Gastroesophageal sphincter (tissue), 3 donors: ENCODE data around the gene PKIB.

Source experiments
- CTCF ChIP-seq, 4 experiments: fragments of 200-600 bp in 2 of 4; fragments of 450-650 bp in 2 of 4; sonication (generic) in 1 of 4; IDR thresholded peaks; one replicate each; pipeline ENCODE4 v1.5.1; 2017 to 2019; ENCODE audit warnings: antibody characterized with exemption in 4 of 4, mild to moderate bottlenecking in 2 of 4, moderate library complexity in 2 of 4
- POLR2A ChIP-seq, 2 donors: fragments of 450-650 bp; IDR thresholded peaks; one replicate each; pipeline ENCODE4 v1.6.1; 2017; ENCODE audit warnings: antibody characterized with exemption in 2 of 2, mild to moderate bottlenecking in 2 of 2, moderate library complexity in 1 of 2
- POLR2AphosphoS5 ChIP-seq: sonication (generic); formaldehyde crosslinking; IDR thresholded peaks from one replicate; pipeline ENCODE4 v1.6.1; 2017; ENCODE audit warnings: antibody characterized with exemption

GRCh38 chr6:122712448-122713137 is 102.4 kb downstream of the PKIB start:
- TF ChIP-seq CTCF (IDR thresholded peaks at IDR 0.05) (no peak), POLR2AphosphoS5 (no peak), POLR2A (IDR thresholded peaks at IDR 0.05) (no peak)
